Activated CD8-positive, alpha-beta memory T cell treated with anti-CD3 and anti-CD28 coated beads for 4 hours (primary cell): ENCODE results near the gene CCNDBP1.
A peak's percentile ranks its signal among the peaks of the same experiment; 100 is the strongest.
"Not testable (repeated sequence)": the region's sequence is repeated elsewhere in the genome, so short reads cannot be mapped to it uniquely, and the experiment has no call there.

Experiments used
- DNase-seq, 2 donors: peaks; one replicate each; pipeline ENCODE4 v3.0.0-alpha.2; 2020; ENCODE audit warnings: low read depth in 2 of 2

The CCNDBP1 gene

GRCh38 chr15:43185157-43186002 lies at the start of gene CCNDBP1:
Gene CCNDBP1 (plus strand): TSS chr15:43185403. CDS start chr15:43185499, 96 bp downstream.
- peak; percentile 66 to 72 for DNase-seq

GRCh38 chr15:43143203-43143941 lies 41.8 kb upstream of the CCNDBP1 start:
- no peak for DNase-seq

GRCh38 chr15:43144512-43144911 lies 40.7 kb upstream of the CCNDBP1 start:
- no peak for DNase-seq

- DNase-seq: no peak
Observed at GRCh38 chr15:43146184-43146583, 39.0 kb upstream of the CCNDBP1 start.

GRCh38 chr15:43150191-43150929 lies 34.8 kb upstream of the CCNDBP1 start:
- DNase-seq: no peak

GRCh38 chr15:43151688-43152087 lies 33.5 kb upstream of the CCNDBP1 start:
- DNase-seq: no peak

GRCh38 chr15:43153269-43153668 lies 31.9 kb upstream of the CCNDBP1 start:
- no peak for DNase-seq

GRCh38 chr15:43165801-43166325 lies 19.3 kb upstream of the CCNDBP1 start:
- DNase-seq: no peak

- not testable (repeated sequence) for DNase-seq
Observed at GRCh38 chr15:43167261-43167660, 17.9 kb upstream of the CCNDBP1 start.

GRCh38 chr15:43168192-43169107 lies 16.8 kb upstream of the CCNDBP1 start:
- no peak for DNase-seq

GRCh38 chr15:43169888-43170287 lies 15.3 kb upstream of the CCNDBP1 start:
- DNase-seq: no peak

- DNase-seq: not testable (repeated sequence)
Observed at GRCh38 chr15:43175656-43176309, 9.4 kb upstream of the CCNDBP1 start.

GRCh38 chr15:43177147-43177546 lies 8.1 kb upstream of the CCNDBP1 start:
- not testable (repeated sequence) for DNase-seq

- no peak for DNase-seq
Observed at GRCh38 chr15:43183270-43183669, 1.9 kb upstream of the CCNDBP1 start.

- DNase-seq: no peak
Observed at GRCh38 chr15:43184407-43185124, 637 bp upstream of the CCNDBP1 start.

- no peak for DNase-seq
Observed at GRCh38 chr15:43186003-43186353, 775 bp downstream of the CCNDBP1 start.

GRCh38 chr15:43187544-43188155 lies 2.4 kb downstream of the CCNDBP1 start:
- no peak for DNase-seq

GRCh38 chr15:43189296-43189695 lies 4.1 kb downstream of the CCNDBP1 start:
- no peak for DNase-seq

- no peak for DNase-seq
Observed at GRCh38 chr15:43190178-43190577, 5.0 kb downstream of the CCNDBP1 start.
